ENCODE measurements around the gene C3orf20.
A peak's percentile ranks its signal among the peaks of the same experiment; 100 is the strongest.

Gene C3orf20

DNA sequence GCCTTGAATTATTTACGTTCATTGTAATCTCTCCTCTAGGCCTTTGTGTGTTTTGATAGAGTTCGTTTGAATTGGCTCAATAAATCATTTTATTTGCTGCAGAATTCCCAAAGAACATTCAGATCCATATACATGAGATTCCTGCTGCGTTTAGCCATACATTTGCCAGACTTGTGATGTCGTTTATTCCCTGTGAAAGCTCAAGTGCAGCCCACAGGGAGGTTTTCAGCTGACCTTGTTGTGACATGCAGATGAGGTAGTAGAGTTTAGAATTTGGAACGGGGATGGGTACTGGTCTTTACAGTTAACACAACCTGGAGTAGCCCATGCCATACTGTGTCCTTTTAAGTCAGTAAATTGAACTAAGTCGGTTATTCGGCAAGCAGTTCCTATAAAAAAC is at the start of gene C3orf20:
Gene C3orf20, plus strand, starts transcription at position 301 of the 400 bp plus-strand sequence. CDS start 7,573 bp downstream, outside the sequence.
- FAIRE-seq (no peak), DNase-seq (ENCODE audit: low spot score) (no peak)

DNA sequence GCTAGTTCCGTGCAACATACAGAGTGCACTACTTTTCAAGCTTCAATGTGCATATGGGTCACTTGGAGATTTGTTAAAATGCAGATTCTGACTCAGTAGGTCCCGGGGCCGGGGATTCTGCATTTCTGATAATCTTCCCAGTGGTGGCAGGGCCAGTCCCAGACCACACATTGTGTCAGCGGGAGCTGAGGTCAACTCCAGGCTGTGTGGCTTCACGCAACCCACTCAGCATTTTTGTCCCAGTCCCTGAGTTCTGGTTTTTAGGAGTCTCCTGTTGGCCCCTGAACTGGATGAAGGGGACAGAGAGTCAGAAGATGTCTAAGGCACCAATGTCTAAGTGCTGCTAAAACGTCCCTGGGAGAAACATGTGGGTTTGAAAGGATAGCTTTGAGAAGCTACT is 49.5 kb upstream of the C3orf20 start:
- DNase-seq (ENCODE audit: low spot score) (no peak), FAIRE-seq (no peak)

DNA sequence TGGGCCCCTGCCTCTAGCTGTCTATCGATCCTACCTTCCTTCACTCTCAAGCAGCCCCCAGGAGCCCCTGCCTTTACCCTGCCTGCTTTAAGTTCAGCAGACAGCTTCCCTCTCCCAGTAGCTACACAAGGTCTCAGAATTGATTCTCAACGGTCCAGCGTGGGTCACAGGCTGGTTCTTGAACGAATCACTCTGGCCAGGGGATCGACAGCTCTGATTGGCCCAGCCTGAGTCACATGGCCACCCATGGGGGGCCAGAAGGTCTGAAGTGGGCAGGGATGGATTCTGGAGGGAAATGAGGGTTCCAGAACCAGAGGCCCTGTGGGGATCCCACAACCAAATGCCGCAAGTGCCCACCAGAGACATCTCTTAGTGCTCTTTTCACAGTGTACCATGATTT is 47.1 kb upstream of the C3orf20 start:
- DNase-seq (ENCODE audit: low spot score) (no peak), FAIRE-seq (no peak)

DNA sequence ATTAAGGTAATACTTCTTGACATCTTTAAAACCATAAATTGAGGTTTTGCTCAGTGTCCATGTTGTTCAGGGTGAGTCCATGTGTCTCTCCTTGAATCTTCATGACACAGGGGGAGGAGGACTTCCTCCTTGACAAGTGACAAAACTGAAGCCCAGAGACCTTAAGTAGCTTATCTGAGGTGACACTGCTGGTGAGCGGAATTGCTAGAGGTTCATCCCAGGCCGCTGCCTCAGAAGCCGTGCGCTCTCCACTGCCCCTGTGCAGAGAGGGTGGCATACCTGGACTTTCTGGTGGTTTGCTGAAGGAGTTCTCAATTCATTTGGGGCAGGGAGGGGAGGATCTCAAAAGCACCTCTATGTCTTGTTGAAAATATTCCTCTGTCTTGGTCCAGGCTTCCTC is 46.5 kb upstream of the C3orf20 start:
- FAIRE-seq (no peak), DNase-seq (ENCODE audit: low spot score) (no peak)

DNA sequence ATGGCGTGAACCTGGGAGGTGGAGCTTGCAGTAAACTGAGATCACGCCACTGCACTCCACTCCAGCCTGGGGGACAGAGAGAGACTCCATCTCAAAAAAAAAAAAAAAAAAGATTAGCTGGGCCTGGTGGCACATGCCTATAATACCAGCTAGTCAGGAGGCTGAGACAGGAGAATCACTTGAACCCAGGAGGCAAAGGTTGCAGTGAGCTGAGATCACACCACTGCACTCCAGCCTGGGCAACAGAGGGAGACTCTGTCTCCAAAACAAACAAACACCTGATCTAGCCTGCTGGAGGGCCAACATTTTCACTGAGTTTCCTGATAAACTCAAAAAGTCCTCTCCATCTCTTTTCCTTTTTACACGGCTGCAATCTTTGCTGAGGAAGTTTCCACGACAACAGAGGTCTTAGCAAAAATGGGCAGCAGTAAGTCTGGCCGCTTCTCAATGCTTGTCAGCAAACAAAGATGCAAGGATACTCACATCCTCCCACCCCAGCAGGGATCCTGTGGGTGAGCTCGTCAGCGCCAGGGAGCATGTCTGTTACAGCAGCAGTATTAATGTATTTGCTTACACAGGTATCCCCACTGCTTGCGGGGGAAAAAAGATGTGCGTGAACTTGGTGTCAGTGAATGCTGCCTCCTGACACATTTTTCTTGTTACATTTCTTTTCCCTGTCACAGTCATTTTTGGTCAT is 44.4 kb upstream of the C3orf20 start:
- FAIRE-seq: no peak

DNA sequence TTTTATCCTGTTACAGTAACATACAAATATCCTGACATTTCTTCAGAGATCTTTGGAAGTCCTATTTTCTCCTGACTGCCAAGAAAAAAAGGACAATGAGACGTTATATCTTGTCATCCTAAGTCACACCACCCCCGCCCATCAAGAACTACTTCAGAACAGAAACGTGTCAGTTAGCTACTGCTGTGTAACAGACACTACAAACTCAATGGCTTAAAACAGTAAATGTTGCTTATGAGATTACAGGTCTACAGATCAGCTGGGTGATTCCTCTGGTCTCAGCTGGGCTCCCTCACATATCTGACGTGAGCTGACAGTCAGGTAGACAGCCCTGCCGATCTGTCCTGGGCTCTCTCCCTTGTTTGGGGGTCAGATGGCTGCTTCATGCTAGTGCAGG is 43.8 kb upstream of the C3orf20 start:
- FAIRE-seq: no peak
- DNase-seq (ENCODE audit: low spot score): no peak

More for the DNA sequence above, 44.4 kb upstream of the C3orf20 start:
- no peak for DNase-seq (ENCODE audit: low spot score)

DNA sequence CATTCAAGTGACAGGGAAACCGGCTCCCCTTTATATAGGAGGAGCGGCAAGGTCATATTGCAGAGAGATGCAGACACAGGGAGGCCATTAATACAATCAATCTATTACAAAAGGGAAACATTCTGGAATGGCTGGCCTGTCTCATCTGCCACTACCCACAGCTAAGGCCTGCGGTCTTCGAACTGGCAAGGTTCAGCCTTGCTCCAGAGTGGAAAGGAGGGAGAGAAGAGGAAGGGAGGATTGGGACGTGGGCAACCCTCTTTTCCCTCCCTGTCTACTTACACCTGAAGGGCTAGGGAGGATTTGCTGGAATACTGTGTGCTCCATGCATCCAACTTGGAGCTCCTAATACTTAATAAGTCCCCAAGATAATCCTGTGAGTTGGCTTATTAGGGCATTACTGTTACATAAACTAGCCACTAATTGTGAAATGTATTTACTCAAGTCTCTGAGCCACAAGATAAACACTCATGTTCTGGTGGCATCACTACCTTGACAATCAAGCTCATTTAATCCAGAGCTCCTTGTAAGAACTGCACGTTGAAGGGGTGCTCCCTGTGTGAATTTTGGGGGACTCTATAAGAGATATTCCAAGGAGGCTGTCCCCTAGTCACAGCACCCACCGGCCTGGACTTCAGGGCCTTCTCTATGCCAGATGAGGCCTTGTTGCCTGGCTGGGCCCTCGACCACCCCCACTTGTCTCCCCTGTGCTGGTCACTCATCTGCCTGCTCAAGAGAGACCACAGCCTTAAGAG is 43.1 kb upstream of the C3orf20 start:
- FAIRE-seq (no peak), DNase-seq (ENCODE audit: low spot score) (no peak)

DNA sequence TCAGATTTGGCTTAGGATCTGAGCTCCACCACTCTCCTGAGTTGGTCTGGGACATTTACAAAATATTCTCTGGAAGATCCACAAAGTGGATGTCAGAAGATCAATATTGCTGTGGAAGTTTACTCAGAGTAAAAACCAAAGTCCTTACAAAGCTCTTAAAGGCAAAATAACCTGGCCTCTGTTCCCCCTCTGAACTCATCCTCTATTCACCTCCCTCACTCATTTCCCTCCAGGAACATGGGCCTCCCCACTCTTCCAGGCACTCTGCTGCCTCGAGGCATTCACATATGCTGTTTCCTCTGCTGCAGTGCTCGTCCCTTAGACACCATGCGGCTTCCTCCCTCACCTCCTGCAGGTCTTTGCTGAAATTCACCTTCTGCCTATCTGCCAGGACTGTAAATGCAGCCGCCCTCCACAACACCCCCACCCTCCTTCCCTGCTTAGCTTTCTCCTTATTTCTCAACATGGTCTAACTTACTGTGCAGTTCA is 42.5 kb upstream of the C3orf20 start:
- no peak for FAIRE-seq

DNA sequence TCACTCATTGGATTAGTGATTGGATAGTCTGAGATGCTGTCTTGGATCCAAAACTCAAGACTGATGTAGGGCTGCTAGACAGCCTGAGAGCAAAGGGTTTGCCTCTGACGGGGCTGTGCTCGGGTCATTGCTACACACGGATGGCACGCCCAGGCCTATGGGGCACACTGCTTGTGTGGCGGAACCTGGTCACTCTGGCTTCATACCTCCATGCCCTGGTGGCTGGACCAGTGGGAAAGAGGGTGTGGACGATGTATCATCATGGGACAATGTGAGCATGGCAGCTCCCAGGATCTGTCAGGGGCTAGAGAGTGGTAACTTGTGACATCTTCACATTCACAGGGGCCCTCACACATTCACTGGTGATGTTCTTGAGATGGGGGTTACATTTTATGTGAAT is 41.5 kb upstream of the C3orf20 start:
- DNase-seq (ENCODE audit: low spot score) (no peak), FAIRE-seq (no peak)

More for the DNA sequence above, 42.5 kb upstream of the C3orf20 start:
- no peak for DNase-seq (ENCODE audit: low spot score)

DNA sequence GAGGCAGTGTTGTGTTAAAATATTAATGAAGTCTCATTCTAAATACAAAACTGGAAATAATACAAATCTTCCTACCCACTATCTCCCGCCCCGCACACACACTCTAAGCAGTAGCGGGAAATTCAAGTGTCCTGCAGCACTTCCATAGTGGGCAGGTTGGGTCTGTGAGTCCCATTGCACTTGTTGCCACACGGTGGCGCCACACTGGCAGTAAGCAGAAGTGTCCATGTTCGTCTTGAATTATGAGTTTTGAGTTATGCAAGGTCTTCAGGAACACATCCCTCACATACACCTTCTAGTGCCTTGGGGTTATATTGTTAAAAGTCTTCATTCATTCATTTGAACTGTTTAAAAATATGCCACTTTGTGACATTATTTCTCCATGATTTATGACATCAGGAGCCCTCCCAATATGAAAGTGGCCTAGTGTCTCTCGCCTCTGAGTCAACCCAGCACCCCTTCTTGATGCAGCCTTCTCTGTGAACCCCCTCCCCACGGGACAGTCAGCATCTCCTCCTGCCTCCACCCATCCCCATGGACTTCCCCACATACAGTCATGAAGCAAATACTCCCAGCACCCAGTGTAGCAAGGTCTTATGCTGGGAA is 41.0 kb upstream of the C3orf20 start:
- DNase-seq (ENCODE audit: low spot score): peak; percentile 40
- no peak for FAIRE-seq

DNA sequence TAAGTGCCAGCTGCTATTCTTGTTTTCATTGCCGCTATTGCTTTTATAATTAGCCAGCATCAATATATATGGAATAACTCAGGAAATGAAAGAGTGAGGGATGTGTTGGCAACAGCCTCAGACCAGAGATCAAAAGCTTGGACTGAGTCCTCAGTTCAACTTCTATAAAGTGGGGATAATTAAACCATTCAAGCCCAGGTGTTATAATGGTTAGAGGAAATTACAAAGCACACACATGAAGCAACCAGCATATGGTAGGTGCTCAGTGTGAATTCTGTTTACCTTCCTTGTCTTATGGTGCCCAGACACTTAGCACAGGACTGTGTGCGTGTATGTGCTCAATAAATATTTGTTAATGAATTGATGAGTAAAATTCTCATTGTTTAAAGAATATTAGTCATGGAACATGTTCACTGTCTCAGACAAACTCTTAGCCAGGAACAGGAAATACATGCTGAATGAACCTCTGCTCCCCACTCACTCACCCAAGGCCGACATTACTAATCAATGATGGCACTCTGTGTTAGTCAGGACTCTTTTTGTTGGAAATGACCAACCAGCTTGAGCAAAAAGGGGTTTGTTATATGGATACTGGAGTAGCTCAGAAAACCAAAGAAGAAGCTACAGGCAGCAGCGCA is 40.1 kb upstream of the C3orf20 start:
- FAIRE-seq (no peak), DNase-seq (ENCODE audit: low spot score) (no peak)

DNA sequence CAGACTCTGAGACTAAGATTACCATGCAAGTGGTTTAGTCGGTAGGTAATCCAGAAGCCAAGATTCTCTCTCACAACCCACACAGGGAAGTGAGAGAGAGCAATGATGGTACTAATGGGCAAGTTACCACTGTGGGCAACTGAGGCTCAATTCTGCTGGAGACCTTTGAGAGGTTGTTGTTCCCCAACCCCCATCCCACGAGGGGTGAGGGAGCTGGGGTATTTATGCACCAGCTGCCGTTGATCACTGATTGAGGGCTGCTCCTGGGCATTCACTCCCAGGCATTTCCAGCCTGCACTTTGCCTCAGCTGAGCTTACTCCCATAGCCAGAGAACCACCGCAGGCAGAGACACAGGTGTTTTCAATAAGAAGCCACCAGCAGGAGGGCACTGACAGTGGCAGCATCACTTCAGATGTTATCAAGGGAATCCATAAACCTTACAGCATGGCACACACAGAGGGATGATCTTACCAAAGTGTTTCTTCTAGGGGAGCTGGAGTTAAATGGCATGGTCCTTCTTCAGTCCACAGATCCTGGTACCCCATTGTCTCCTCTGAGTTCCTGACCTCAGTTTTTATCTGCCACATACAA is 38.3 kb upstream of the C3orf20 start:
- FAIRE-seq (no peak), DNase-seq (ENCODE audit: low spot score) (no peak)

DNA sequence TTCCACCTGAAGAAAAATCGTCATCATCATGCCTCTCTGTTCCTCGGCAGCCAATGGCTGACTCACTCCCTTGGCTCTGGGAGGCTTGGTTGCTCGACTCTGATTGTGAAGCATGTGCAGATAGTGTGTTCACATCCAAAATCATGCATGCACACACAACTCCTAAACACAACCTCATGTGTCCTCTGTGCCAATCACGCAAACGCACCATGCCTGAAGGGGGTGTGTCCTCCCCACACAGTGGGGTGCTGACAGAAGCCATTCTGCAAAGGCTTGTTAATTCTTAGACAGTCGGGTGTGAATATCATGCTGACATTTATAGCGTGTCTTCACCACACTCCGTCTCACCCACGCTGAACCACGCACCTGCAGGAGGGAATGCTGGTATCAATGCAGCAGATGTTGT is 34.8 kb upstream of the C3orf20 start:
- DNase-seq (ENCODE audit: low spot score) (peak; percentile 70), FAIRE-seq (peak; percentile 67)

DNA sequence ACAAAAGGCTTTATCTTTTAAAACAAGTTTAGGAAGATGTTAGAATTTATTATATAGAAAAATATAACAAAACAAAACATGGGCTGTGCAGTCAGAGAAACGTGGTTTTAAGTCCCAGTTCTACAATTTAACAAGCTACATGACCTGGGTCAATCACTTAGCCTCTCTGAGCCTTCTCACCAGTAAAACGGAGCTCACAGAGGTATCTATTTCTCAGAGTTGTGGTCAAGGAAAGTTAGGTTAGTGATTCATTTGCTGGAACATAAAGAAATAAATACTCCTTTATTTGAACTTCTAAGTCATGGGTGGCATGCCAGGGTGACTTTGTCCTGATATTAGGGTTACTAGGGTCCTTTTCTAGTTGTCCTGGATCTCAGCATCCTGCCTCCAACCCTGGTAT is 34.2 kb upstream of the C3orf20 start:
- FAIRE-seq (no peak), DNase-seq (ENCODE audit: low spot score) (no peak)

DNA sequence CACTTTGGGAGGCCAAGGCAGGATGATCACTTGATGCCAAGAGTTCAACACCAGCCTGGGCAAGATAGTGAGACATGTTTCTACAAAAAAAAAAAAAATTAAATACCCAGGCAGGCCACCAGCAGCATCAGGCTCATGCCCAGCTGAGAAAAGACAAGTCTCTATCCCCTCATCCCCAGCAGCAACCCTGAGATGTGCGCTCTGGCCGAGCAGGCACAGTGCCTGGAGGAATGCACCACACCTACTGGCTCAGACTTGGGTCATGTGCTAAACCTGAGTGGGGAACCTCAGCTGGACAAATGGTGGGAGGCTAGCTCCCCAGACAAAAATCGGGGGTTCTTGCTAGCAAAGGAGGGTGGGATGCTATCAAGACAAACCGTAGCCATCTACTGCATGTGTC is 33.6 kb upstream of the C3orf20 start:
- no peak for DNase-seq (ENCODE audit: low spot score)
- no peak for FAIRE-seq

DNA sequence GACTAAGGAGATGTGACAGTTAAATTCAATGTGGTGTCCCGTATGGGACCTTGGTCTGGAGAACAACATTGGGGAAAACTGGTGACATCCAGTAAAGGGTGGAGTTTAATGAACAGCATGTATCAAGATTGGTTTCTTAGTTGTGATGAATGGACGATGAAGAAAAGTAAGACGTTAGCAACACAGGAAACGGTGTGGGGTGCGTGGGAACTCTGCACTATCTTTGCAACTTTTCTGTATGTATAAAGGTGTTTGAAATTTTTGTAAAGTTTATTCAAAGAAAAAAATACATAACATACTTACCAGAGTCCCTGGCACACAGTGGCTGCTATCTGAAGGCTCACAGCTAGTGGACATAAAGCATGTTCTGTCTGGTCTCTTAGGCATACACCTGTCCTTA is 29.5 kb upstream of the C3orf20 start:
- FAIRE-seq (no peak), DNase-seq (ENCODE audit: low spot score) (no peak)

DNA sequence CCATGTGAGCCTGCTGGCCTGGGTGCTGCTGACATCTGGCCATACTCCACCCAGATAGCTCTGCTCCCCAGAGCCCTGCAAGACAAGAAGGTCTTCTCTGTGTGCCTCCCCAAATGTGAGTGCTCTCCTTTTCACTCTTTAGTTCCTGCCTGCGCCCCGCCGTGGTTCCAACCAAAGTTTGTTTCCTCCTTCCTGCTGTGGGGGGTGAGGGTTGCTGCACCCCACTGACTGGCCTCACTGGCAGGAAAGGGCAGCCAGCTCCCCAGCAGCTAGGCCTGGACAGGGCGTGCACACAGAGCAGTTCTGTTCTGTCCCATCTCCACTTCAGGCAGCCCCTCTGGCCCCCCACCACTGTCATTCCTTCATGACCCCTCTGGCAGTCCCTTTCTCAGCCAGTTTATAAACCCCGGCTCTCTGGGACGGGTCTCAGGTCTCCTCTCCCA is 28.8 kb upstream of the C3orf20 start:
- FAIRE-seq (no peak), DNase-seq (ENCODE audit: low spot score) (no peak)

DNA sequence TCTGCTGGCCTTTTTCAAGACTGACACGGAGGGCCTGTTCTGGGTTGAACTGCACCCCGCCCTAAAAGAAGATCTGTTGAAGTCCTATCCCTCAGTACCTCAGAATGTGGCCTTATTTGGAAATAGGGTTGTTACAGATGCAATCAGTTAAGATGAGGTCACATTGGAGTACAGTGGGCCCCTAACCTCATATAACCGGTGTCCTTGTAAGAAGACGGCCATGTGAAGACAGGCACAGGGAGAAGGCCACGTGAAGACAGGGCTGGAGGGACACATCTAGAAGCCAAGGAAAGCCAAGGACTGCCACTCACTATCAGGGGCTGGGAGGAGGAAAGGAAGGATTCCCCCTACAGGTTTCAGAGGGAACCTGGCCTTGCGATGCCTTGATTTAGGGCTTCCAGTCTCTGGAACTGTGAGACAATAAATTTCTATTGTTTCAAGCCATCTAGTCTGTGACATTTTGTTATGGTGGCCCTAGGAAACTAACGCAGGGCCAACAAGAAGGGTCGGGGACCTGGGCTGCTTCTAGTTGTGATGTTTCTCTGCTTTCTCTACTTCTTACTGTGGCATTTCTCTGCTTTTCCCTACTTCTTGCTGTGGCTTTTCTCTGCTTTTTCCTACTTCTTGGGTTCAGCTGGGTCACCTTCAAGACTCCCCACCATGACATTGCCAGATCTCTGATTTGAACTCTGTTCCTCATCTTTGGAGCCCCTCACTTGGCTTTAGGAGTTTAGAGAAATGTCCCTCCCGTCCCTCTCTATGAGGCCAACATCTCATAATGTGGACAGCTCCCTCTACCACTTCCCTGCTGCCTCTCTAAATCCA is 28.1 kb upstream of the C3orf20 start:
- FAIRE-seq (no peak), DNase-seq (ENCODE audit: low spot score) (no peak)

DNA sequence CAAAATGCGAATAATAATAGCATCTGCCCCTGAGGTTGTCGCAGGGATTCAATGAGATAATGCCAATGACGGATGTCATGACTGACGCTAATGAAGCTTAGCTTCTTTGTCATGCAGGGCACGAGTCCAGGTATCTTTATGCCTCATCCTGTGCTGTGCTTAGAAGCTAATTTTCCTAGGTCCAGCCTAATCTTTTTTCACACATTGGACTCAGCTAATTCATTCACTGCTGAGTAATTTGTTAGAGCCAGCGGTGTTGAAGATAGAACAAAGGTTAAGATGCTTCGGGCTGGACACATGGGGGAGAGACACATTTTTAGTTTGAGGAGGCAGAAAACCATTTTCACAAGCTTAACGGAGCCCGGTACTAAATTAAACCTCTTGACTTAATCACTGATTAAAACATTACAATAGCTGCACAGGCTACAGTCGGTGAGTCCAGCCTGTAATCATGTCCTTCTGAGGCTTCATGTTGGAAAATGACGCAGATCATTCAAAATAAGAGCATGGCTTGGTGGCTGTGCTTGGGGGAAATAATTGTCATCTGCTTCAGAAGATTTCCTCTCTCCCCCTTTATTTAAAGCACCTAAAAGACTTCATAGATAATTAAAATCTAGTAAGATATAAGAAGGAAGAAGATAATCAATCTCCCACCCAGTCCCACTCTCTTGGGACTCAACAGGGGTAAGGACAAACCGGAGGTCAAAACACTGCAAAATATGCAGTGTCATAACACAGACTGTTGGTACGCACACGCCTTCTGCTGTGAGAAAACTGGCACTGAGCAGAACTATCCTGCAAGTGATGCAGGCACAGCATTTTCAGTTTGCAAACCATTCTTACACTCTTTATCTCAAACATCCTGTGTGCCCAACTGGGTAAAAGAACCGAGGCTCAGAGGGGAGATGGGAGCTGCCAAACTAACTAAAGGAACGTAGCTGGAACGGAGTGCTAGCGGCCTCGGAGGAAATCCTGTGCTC is 26.7 kb upstream of the C3orf20 start:
- FAIRE-seq (no peak), DNase-seq (ENCODE audit: low spot score) (no peak)

All from urothelium cell line (cell line).